NCI-H2107 (cell line): ENCODE results near the gene SCYL1.
A peak's percentile ranks its signal among the peaks of the same experiment; 100 is the strongest.

ENCODE experiments used
- DNase-seq: peaks from one replicate; lab custom pipeline; 2025; lab: John Stamatoyannopoulos, UW

The SCYL1 gene

DNA sequence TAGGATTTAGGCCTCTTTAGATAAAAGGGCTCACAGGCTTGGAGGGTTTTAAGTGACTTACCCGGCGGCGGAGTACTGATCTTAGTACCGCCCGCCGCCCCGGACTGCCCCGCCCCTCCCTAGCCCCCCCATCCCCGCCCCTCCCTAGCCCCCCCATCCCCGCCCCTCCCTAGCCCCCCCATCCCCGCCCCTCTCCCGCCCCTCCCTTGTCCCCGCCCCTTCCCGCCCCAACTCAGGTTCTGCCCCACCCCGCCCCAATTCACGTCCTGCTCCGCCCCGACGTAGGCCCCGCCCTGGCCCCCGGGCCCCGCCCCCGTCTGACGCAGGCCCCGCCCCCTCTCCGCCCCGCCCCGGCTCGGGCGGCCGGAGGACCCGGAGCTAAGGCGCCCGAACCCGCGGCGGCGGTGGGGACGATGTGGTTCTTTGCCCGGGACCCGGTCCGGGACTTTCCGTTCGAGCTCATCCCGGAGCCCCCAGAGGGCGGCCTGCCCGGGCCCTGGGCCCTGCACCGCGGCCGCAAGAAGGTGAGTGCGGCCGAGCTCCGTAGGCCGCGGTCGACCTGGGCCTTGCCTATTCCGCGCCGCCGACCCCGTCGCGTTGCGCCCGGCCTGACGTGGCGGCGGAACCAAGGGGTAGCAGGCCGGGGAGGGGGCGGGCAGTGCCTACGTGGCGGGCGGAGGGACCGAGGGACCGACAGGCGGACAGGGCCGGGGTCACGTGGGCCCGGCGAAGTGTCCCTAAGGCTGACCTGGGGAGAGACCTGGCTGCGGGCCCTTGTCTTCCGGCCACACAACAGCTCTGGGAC, at the start of gene SCYL1:
TSS of gene SCYL1 (plus strand) at position 343 of the 805 bp plus-strand sequence. CDS start at position 414, 71 bp downstream.
- no peak for DNase-seq

DNA sequence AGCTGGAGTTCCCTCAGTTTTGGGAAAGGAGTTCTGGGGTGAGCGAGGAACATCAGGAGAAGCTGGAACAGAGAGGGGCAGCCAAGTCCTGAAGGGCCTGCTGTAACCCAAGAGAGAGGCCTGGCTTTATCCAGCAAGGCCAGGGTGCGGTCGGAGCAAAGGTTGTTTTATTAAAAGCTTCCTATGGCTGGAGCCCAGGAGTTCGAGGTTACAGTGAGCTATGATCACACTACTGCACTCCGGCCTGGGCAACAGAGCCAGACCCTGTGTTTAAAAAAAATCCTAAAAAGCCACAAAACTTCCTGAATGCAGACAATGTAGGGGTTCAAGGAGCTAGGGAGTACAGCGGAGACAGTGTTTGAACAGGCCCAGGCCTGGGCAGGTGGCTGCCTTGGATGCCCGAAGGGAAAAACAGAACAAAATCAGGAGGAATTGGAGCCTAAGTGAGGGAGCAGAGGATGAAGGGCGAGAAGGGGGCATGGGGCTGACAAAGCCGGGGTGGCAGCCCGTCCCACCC, 48.2 kb upstream of the SCYL1 start:
- no peak for DNase-seq

GRCh38 chr11:65477149-65477965, 47.5 kb upstream of the SCYL1 start:
- DNase-seq = peak; percentile 88

DNA sequence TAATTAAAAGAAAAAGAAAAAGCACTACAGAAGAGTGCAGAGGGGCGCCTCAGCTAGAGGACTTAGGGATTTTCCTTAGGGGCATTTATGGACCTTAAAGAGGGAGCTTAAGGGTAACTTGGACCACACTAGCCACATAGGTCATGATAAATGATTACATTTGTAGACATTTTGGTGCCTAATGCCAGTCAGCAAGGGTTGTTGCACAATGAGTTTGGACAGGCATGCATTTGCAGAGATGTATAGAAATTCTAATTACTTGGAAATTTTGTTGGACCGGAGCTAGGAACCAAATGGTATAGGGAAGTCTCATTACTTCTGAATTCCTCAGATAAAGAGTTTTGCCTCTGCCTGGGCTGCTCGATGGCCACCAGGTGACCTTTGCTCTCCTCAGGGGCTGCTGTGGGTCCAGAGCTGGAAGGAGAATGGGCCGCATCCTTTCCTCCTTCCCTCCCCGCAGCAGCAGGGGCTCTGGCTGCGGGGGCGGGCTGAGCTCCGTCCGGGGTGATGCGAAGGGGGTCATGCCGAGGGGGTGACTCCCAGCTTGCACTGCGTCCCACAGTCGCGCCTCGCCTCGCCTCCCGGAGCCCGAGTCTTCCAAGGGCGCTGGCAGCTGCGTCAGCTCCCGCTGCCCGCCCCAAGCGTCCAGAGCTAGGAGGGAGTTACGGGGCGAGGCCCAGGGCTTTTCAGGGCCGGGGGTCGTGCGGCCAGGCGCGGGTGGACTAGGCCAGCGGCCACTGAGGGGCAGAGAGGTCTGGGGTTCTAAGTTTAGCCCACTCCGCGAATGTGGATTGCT, 46.3 kb upstream of the SCYL1 start:
- DNase-seq = no peak

GRCh38 chr11:65479184-65480145, 45.4 kb upstream of the SCYL1 start:
- DNase-seq = no peak

DNA sequence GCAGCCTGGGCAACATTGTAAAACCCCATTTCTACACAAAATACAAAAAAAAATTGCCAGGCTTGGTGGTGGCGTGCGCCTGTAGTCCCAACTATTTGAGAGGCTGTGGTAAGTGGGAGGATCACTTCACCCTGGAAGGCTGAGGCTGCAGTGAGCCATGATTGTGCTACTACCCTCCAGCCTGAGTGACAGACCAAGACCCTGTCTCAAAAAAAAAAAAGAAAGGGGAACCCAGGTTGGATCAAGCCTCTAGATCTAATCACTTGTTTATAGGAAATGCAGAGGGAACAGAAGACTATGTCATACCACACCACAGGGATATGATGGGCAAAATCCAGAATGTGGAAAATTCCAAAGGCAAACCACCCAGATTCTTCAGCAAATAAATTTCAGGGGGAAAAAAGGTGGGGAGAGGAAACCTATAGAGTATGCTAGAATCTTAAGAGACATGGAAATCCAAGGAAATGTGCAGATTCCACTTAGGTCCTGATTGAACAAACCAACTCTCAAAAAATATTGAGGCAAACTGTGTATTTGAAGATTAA, 42.5 kb upstream of the SCYL1 start:
- DNase-seq = no peak

DNA sequence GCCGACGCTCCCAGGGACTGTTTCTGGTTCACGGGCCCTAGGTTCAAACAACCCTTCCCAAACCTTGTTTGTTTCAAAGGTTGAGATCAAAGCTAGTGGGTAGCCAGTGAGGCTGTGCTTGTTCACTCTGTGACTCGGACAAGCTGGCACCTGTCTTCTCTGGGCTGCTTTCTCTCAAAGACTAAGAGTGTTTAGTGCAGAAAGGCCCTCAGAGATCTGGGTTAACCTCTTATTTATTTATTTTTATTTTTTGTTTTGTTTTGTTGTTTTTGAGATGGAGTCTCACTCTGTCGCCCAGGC, 39.0 kb upstream of the SCYL1 start:
- DNase-seq = no peak

- DNase-seq = no peak
Observed at GRCh38 chr11:65486570-65487466, 38.1 kb upstream of the SCYL1 start.

DNA sequence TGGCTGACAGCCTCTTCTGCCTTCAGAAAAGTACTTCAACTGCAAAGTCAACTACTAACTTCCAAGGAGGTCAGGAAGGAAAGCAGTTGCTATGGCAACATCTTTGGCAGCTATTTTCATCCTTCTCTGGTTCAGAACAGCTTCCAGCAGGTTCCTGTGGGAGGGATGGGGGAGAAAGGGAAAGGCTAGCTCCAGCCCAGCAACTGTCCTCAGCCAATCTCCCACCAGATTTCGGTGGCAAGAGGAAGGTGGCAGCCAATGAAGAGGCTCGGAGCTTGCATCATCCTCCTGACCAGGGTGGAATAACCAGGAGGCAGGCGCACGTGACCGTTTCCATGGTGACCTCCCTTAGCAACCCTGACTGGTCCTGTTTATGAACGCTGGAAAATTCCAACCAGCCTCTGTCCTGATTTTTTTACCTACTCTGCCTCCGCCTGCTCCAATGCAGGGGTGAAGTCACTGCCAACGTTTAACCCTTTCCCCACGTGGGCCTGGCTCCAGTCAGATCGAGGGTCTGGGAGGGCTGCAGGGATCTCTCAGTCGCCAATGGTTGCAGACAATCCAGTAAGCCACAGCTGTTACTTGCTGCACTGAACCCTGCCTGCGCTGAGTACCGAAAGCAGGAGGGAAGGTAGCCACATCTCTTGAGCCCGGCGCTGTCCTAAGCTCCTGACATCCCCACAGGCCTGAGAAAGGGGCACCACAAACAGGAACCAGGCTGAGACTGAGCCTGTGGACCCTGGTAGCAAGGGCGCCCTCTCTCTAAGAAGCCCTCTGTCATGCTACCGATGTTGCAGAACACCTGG, 37.2 kb upstream of the SCYL1 start:
- peak; percentile 98 for DNase-seq

- no peak for DNase-seq
Observed at GRCh38 chr11:65488273-65489034, 36.4 kb upstream of the SCYL1 start.

DNA sequence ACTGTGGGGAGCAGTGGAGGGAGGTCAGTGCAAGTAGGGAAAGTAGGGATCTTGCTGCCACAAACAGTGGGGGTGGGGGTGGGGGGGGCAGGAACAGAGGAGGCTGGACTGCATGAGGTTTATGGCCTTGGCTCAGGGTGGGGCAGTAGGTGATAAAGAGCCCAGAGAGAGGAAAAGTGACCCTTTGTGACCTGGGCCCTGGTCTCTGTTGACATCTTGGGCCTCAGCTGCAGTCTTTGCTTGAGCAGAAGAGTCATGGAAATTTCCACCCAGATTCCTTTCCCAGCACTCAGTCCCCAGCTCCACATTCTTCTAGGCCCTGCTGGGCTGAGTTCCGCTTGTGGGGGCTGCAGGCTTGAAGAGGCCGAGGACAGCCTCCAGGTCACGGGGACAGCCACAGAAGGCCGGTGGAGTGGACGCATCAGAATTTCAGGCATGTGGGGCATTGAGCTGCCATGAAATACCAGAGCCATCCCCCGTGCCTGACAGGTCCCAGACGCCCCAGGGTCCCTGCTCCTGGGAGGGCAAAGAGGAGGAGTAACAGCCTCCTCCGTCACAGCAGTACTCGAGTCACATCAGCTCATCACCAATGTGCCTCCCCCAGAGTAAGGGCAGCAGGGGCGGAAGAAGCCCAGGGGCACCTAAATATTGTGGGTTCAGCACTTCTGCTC, 35.7 kb upstream of the SCYL1 start:
- DNase-seq = no peak

- no peak for DNase-seq
Observed at GRCh38 chr11:65489706-65490320, 35.1 kb upstream of the SCYL1 start.

GRCh38 chr11:65491163-65491465, 33.8 kb upstream of the SCYL1 start:
- no peak for DNase-seq

DNA sequence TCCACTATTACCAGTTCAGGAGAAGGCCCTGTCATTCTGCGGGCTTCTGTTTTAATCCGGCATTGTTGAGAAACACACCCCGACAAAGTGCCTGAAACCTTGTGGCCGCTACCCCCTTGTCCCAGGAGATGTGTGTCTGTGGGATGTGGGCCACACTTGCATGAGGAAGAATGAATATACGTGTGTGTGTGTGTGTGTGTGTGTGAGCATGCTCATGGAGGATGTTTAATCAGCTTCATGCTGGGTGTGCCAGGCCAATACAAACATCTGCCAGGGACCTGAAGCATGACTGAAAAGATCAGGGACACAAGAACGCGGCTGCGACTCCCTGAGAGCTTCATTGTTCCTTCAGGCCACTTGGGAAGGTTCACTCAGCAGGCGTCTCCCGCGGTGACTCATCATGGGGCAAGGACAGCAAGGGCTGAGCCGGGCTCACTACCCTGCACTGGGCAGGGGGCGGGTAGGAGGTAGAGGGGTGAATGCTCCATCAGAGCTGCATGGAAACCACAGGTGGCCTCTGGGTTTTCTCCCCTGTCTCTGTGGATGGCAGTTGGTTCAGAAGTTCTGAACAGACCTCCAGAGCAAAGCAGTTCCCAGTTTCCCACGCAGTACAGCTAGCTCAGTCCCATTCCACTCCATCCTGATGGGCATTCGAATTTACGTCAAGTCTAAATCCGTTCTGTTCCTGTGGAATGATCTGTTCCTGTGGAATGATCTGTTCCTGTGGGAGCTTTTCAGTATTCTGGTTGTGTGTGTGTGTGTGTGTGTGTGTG, 33.1 kb upstream of the SCYL1 start:
- DNase-seq = peak; percentile 92

DNA sequence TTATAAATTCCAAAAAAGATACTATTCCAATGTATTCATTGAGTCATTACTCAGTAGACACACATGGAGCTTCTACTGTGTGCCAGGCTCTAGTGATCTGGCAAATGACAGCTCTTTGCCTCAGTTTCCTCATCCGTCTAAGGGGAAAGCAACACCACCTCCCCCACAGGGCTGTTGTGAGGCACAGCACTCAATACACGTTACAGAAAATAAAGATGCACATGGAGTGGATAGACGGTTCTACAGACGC, 32.6 kb upstream of the SCYL1 start:
- DNase-seq = no peak

GRCh38 chr11:65492637-65493366, 32.1 kb upstream of the SCYL1 start:
- no peak for DNase-seq
